Activated CD8-positive, alpha-beta memory T cell treated with anti-CD3 and anti-CD28 coated beads, Interleukin-2, amount 50 U/mL, for 48 hours (primary cell): ENCODE measurements around the gene BMP2.

ENCODE experiments used
- DNase-seq: peaks from one replicate; pipeline ENCODE4 v3.0.0-alpha.2; 2020

BMP2 gene

GRCh38 chr20:6767536-6768227, at the start of gene BMP2:
TSS of gene BMP2 (plus strand) at chr20:6767686. CDS start at chr20:6770127, 2,441 bp downstream.
- DNase-seq, result peak; percentile 51

- no peak for DNase-seq
Measured at GRCh38 chr20:6718662-6719368, 48.7 kb upstream of the BMP2 start.

GRCh38 chr20:6719369-6719721, 48.1 kb upstream of the BMP2 start:
- no peak for DNase-seq

GRCh38 chr20:6726761-6727160, 40.7 kb upstream of the BMP2 start:
- no peak for DNase-seq

DNA sequence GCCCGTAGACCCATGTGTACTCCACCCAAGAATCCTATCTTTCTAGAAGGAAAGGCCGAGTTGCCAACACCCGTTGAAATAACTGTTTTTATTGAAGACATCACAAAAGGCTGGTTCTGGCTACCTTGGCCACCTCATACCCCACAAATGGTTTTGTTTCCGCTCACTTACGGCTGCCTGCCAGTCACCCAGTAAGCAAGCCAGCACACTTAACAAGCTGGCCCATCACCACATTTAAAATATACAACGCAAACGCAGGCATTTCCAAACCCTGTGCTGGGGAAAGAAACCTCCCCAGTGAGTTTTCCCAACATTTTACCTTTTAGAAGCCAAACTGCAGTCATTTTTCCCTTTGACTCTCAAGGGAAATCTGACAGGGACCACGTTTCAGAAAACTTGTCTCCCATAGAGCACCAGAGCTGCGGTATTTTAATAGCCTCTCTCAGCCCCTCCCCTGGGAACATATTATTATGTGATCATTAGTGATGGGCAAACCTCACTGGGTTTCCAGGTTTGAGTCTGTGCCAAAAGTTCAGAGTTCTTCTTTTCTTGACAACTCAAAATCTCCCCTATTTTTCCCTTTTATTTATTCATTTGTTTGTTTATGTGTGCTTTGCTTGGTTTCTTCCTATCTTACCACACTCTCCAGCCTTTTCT, 36.7 kb upstream of the BMP2 start:
- no peak for DNase-seq

GRCh38 chr20:6732001-6732447, 35.5 kb upstream of the BMP2 start:
- DNase-seq, result no peak

DNA sequence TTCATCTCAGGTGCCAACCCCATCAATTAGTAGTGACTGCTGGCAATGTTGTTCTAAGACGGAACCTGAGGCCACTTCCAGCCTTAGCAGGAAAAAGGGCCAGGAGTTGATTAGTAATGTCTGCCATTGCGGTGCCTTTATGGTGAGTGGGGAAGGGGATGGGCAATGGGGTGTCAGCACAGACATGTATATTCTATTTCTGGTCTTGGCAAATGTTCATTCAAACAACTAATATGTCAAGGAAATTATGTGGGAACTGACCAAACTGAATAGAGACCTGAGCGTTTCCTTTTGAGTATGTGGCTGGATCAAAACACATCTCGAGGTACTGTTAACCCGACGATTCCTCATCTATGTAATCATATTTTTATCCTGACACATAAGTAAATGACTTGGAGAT, 34.6 kb upstream of the BMP2 start:
- no peak for DNase-seq

DNA sequence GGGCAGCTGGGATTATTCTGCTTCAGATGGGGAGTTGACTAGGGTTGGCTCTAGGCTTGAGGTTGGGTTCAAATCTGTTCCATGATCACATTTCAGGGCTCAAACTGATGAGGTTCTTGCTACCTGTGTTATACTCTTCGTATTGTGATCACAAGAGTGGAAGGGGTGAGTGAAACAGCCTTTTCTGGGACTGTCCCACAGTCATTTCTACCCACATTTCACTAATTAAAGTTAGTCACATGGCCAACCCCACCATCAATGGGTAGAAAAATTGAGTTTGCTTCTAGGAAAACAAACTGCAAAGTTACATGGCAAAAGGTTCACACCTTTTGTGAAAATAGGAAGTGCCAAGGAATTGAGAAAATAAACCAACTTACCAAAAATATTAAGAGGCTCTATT, 33.5 kb upstream of the BMP2 start:
- no peak for DNase-seq

DNA sequence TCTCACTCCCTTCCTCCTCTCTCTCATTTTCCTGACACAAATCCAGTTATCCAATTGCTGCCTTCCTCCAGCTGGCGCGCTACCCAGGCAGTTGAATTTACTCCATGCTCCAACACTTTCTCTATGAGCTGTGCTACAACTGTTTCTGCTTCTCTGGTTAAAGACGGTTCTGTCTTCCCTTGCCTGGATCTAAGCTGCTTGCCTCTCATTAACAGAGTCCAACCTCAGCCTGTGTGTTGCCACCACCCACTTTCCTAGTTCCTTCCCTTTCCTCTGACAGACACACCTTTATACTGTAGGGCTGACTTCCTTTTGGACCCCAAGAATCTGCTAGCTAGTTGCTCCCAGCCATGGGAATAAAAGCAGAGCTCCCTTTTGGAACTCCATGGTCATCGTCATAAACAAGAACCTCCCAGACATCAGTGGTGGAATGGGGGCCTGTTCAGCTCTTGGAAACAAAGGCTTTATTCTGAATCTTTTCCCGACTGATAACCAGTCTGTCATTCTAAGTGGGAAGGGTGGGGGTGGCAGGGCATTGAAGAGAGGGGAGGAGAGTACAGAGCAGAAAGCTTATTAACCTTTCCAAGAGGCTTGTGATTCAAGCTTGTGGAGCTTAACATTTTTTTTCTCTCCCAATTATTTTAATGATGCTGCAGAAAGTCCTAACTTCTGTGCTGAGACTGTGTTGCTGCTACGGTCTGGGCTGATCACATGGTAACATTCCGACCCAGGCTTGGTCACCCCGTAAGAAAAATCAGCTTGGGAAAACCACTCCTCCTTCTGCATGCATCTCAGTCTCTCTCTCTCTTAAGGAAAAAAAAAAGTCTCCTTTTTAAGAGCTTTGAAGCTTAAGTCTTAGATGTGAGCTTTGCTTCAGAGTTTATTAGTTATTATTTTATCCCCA, 31.3 kb upstream of the BMP2 start:
- no peak for DNase-seq

DNA sequence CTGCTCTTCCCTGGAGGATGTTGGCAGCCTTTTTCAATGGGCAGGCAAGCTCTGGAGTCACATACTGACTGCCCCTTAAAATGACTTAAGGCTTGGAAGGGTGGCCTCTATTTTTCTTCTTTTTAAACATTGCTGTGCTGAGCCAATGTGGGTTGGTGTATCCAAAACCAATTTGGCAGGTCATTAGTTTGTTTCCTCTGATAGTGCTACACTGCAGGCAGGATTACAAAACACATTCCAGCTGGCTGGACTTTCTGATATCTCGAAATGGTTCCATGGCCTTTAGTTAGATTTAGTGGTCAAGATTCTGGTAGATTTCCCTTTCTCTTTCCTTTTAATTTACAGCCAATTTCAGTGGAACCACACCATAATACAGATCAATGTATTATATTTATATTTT, 28.1 kb upstream of the BMP2 start:
- DNase-seq, result no peak

DNA sequence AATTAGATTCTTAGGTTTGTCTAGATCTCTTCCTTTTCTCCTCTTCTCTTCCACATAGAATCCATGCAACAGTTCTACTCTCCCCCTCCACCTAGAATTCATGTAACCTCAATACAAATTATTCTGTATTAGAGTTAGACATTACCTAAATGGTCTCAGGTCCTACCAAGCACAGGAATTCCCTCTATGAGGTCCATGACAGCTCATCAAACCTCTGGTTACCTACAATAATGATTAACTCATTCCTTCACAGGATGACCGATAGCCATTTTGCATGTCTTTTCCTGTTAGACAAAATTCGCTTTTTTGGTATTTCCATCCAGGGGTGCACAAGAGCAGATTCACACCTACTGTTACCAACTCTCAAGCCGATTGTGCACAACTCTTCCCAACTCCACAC, 27.4 kb upstream of the BMP2 start:
- DNase-seq, result no peak

- no peak for DNase-seq
Measured at GRCh38 chr20:6744180-6744579, 23.3 kb upstream of the BMP2 start.

DNA sequence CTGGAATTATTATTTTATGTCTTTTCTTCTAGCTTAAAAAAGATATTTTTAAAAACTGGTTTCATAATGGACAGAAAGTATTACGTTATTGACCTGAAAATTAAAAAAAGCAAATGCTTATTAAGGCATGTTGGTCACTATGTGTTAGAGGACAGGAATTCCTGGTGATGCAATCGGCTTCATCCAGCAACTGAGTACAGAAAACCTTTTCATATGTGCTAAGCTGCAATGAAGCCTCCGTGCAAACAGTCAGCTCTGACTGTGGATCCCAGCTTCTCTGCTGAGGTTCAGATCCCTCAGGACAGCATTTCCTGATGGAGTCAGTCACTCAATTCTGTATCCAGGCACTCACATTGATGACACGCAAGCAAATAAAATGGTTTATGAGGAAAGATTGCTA, 22.7 kb upstream of the BMP2 start:
- no peak for DNase-seq

GRCh38 chr20:6746901-6747609, 20.4 kb upstream of the BMP2 start:
- DNase-seq, result no peak

GRCh38 chr20:6750438-6750837, 17.0 kb upstream of the BMP2 start:
- no peak for DNase-seq

- DNase-seq, result no peak
Measured at GRCh38 chr20:6756693-6757595, 10.5 kb upstream of the BMP2 start.

- DNase-seq, result no peak
Measured at GRCh38 chr20:6764619-6765018, 2.9 kb upstream of the BMP2 start.

GRCh38 chr20:6765469-6766058, 1.9 kb upstream of the BMP2 start:
- DNase-seq, result no peak

DNA sequence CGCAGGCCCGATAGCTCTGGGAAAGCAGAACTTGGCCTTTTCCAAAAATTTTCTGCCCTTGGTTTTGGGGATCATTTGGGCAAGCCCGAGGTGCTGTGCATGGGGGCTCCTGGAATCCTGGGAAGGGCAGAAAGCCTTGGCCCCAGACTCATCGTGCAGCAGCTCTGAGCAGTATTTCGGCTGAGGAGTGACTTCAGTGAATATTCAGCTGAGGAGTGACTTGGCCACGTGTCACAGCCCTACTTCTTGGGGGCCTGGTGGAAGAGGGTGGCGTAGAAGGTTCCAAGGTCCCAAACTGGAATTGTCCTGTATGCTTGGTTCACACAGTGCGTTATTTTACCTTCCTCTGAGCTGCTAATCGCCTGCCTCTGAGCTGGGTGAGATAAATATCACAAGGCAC, 1.1 kb upstream of the BMP2 start:
- DNase-seq, result no peak

DNA sequence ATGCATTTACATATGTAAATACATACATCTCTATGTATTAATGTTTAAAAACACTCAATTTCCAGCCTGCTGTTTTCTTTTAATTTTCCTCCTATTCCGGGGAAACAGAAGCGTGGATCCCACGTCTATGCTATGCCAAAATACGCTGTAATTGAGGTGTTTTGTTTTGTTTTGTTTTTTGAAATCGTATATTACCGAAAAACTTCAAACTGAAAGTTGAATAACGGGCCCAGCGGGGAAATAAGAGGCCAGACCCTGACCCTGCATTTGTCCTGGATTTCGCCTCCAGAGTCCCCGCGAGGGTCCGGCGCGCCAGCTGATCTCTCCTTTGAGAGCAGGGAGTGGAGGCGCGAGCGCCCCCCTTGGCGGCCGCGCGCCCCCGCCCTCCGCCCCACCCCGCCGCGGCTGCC, 355 bp upstream of the BMP2 start:
- no peak for DNase-seq
